ENCODE results near the gene IFI35. TPM values are rescaled to one million over a fixed set of nuclear protein-coding genes. Genes with fewer than 3 reads are reported as not detected.
A peak's percentile ranks its signal among the peaks of the same experiment; 100 is the strongest.

The IFI35 gene
- total RNA-seq, 1 experiment from 2014 or later = 4.7 TPM

GRCh38 chr17:43015579-43015978, 9.0 kb downstream of the IFI35 start:
- ATAC-seq (no peak), DNase-seq (ENCODE audit: low spot score) (no peak)
- peaks cover 43% of the 10 kb centered on the region for H3K4me1 Mint-ChIP-seq
- H3K27me3 Mint-ChIP-seq (ENCODE audit: low read depth) = no peaks in the 10 kb centered on the region
- no peaks in the 10 kb centered on the region for H3K9me3 Mint-ChIP-seq
- H3K36me3 Mint-ChIP-seq = peaks cover 25% of the 10 kb centered on the region
- ChIA-PET CTCF (interaction anchor here (0.9 kb wide), 1 partner anchor 18 kb away, joined by 3 read pairs; the partner anchor contains the start of gene RPL27), POLR2A (no interaction called here)
- H3K27ac Mint-ChIP-seq = peak overlapping the region; percentile 62; the same call in 1 of the 2 replicates
- no peak for TF ChIP-seq HMGXB4 (CRISPR knock-in tag; IDR thresholded peaks at IDR 0.05)
- TF ChIP-seq SP1 (CRISPR knock-in tag; conservative IDR thresholded peaks at IDR 0.05) = no peak
- no peak for TF ChIP-seq NFATC4 (CRISPR knock-in tag; IDR thresholded peaks at IDR 0.05)
- no peak for TF ChIP-seq CBFB (CRISPR knock-in tag; IDR thresholded peaks at IDR 0.05; ENCODE audit: low read depth)
- no peak for TF ChIP-seq ZNF317 (CRISPR knock-in tag; IDR thresholded peaks at IDR 0.05; ENCODE audit: borderline replicate concordance, low read depth)
- TF ChIP-seq MAX (CRISPR knock-in tag; IDR thresholded peaks at IDR 0.05) = no peak
- no peak for TF ChIP-seq AFF4 (CRISPR knock-in tag; IDR thresholded peaks at IDR 0.05; ENCODE audit: borderline replicate concordance)
- TF ChIP-seq GRHL2 (CRISPR knock-in tag; IDR thresholded peaks at IDR 0.05; ENCODE audit: insufficient replicate concordance, severe bottlenecking) = no peak
- no peak for TF ChIP-seq ERG (CRISPR knock-in tag; IDR thresholded peaks at IDR 0.05)
- no peak for TF ChIP-seq E2F5 (CRISPR knock-in tag; IDR thresholded peaks at IDR 0.05)
- no peak for TF ChIP-seq ELF4 (CRISPR knock-in tag; IDR thresholded peaks at IDR 0.05; ENCODE audit: low read depth)
- no peak for TF ChIP-seq FOXP1 (CRISPR knock-in tag; IDR thresholded peaks at IDR 0.05; ENCODE audit: borderline replicate concordance)
- no peak for TF ChIP-seq RORB (CRISPR knock-in tag; IDR thresholded peaks at IDR 0.05)
- H3K4me3 Mint-ChIP-seq = no peak overlapping the region

GRCh38 chr17:43016216-43016615, 9.6 kb downstream of the IFI35 start:
- DNase-seq (ENCODE audit: low spot score) (no peak), ATAC-seq (no peak)
- H3K4me3 Mint-ChIP-seq = no peak overlapping the region
- peaks cover 47% of the 10 kb centered on the region for H3K4me1 Mint-ChIP-seq
- CTCF ChIA-PET = interaction anchor here (0.9 kb wide), 1 partner anchor 18 kb away, joined by 3 read pairs; the partner anchor contains the start of gene RPL27
- no peaks in the 10 kb centered on the region for H3K27me3 Mint-ChIP-seq (ENCODE audit: low read depth)
- no peak overlapping the region for H3K27ac Mint-ChIP-seq
- POLR2A ChIA-PET = no interaction called here
- H3K36me3 Mint-ChIP-seq = peaks cover 25% of the 10 kb centered on the region
- H3K9me3 Mint-ChIP-seq = no peaks in the 10 kb centered on the region
- TF ChIP-seq CBFB (CRISPR knock-in tag; IDR thresholded peaks at IDR 0.05; ENCODE audit: low read depth) = no peak
- TF ChIP-seq HMGA2 (CRISPR knock-in tag; IDR thresholded peaks at IDR 0.05) = no peak
- no peak for TF ChIP-seq MAX (CRISPR knock-in tag; IDR thresholded peaks at IDR 0.05)
- no peak for TF ChIP-seq NFYB (CRISPR knock-in tag; conservative IDR thresholded peaks at IDR 0.05; ENCODE audit: low read depth)
- no peak for TF ChIP-seq E2F4 (CRISPR knock-in tag; IDR thresholded peaks at IDR 0.05; ENCODE audit: borderline replicate concordance, low read depth)
- TF ChIP-seq ZNF532 (CRISPR knock-in tag; IDR thresholded peaks at IDR 0.05; ENCODE audit: borderline replicate concordance) = no peak
- TF ChIP-seq ZNF512 (CRISPR knock-in tag; IDR thresholded peaks at IDR 0.05; ENCODE audit: borderline replicate concordance) = no peak

Measured in WTC11 (cell line).